Small intestine (tissue), 7 donors: ENCODE data around the gene GBX2. TPM values are rescaled to one million over a fixed set of nuclear protein-coding genes. Genes with fewer than 3 reads are reported as not detected.

ENCODE experiments used
- DNase-seq, 2 donors: peaks; one replicate each; pipeline versions ENCODE4 v3.0.0 to v3.0.0-alpha.2; 2013
- FAIRE-seq: peaks from 2 replicates; lab custom pipeline; 2012; peaks lifted over from hg19 to GRCh38; lab: Jason Lieb, UNC
- H3K27ac ChIP-seq, 3 donors: one replicate each; pipeline ENCODE4 v1.5.1; 2013; ENCODE audit warnings: low read length in 2 of 3, mild to moderate bottlenecking in 2 of 3, control low read depth in 1 of 3, inconsistent platforms in 1 of 3, low read depth in 1 of 3, moderate library complexity in 1 of 3
- H3K27me3 ChIP-seq, 3 donors: one replicate each; pipeline ENCODE4 v1.6.1; 2013; ENCODE audit warnings: low read length in 3 of 3, inconsistent platforms in 1 of 3; ENCODE audit not compliant: control insufficient read depth in 3 of 3, insufficient read depth in 3 of 3
- H3K36me3 ChIP-seq, 3 donors: one replicate each; pipeline ENCODE4 v1.6.1; 2013; ENCODE audit warnings: low read length in 3 of 3, inconsistent platforms in 1 of 3, low read depth in 1 of 3, mild to moderate bottlenecking in 1 of 3, moderate library complexity in 1 of 3; ENCODE audit not compliant: control insufficient read depth in 3 of 3, insufficient read depth in 2 of 3
- H3K4me1 ChIP-seq, 3 donors: one replicate each; pipeline ENCODE4 v1.6.1; 2013; ENCODE audit warnings: low read length in 2 of 3, inconsistent platforms in 1 of 3, low read depth in 1 of 3, mild to moderate bottlenecking in 1 of 3, moderate library complexity in 1 of 3; ENCODE audit not compliant: control insufficient read depth in 3 of 3, insufficient read depth in 2 of 3
- H3K4me3 ChIP-seq, 3 donors: one replicate each; pipeline ENCODE4 v1.5.1; 2013; ENCODE audit warnings: low read length in 3 of 3, control low read depth in 1 of 3, inconsistent platforms in 1 of 3, low read depth in 1 of 3, mild to moderate bottlenecking in 1 of 3, moderate library complexity in 1 of 3
- H3K9me3 ChIP-seq, 2 donors: one replicate each; pipeline ENCODE4 v1.6.1; 2013; ENCODE audit warnings: low read depth in 1 of 2, low read length in 1 of 2; ENCODE audit not compliant: control insufficient read depth in 2 of 2, insufficient read depth in 1 of 2
- WGBS, 3 donors: extraction: QIAGEN DNeasy Blood & Tissue Kit; methylation state at CpG; one replicate each; pipeline ENCODE4 v1.1.7; 2013; 5-methylcytosine and 5-hydroxymethylcytosine counted together
- polyA plus RNA-seq, 4 donors: library from polyadenylated mRNA; stranded (reverse) in 3 of 4; unstranded in 1 of 4; fragments of 200-250 nt in 3 of 4; fragments of 120-200 nt in 1 of 4; gene quantifications; one replicate each; pipeline versions ENCODE4 v1.2.1 to v1.2.3, GENCODE V29; 2013
- donor health status: healthy with polysubstance abuse.
- donor health status: control.
- donor health status: control.
- donor health status: Bipolar disorder and iron deficiency.
- donor health status: healthy.

The GBX2 gene
- polyA plus RNA-seq, 4 donors: not detected

DNA sequence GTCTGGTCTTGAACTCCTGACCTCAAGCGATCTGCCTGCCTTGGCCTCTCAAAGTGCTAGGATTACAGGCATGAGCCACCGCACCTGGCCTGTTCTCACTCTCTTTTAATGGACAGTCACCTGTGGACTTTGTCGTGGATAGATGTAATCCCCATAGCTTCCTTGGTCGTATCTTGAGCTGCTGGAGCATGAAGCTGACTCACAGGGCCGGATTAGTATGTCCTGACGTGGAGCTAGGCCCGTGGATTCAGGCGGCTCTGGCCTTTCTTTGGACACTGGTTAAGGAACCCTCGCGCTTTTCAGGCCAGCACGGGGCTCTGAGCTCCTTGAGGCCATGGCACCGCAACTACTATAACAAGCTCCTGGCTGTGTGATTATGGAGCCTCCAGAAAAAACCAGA, 27.5 kb upstream of the GBX2 start:
- no peak for FAIRE-seq
- Histone ChIP-seq H3K27ac (no peak overlapping the region), H3K36me3 (no peaks in the 10 kb centered on the region), H3K4me1 (no peaks in the 10 kb centered on the region), H3K4me3 (no peak overlapping the region), H3K9me3 (no peaks in the 10 kb centered on the region), H3K27me3 (peaks cover 0 to 3% (median 0%) of the 10 kb centered on the region in 3 donors)
- WGBS, 3 donors: 71 to 78% (median 75%) methylated on average over 12 of the region's 12 CpGs
- no peak for DNase-seq

DNA sequence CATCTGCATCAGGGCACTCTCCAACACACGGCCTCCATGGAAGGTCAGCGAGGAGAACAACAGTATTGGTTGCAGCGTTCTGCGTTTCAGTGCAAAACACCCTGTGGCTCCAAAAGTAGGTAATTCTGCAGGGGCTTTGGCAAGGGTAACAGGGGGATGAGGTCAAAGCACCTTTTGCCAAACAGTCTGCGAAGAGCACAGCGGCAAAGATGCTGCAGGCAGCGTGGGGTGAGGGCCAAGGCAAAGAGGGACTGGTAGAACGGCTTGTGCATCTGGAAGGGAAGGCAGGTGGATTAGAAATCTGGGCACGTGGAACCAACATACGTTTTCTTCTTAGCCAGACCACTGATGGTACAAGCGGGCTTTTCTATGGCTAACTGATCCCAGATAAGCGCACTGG, 26.6 kb upstream of the GBX2 start:
- no peak overlapping the region for H3K4me3 ChIP-seq
- WGBS, 3 donors: 79 to 85% (median 83%) methylated on average over 12 of the region's 12 CpGs

GRCh38 chr2:236193026-236193425, 24.8 kb upstream of the GBX2 start:
- no peak for FAIRE-seq
- no peak for DNase-seq
- WGBS, 3 donors: 67 to 82% (median 72%) methylated on average over 10 of the region's 10 CpGs
- no peak overlapping the region for H3K4me3 ChIP-seq
- no peaks in the 10 kb centered on the region for H3K4me1 ChIP-seq
- peaks cover 0 to 3% (median 0%) of the 10 kb centered on the region in 3 donors for H3K27me3 ChIP-seq
- no peaks in the 10 kb centered on the region for H3K36me3 ChIP-seq
- no peaks in the 10 kb centered on the region for H3K9me3 ChIP-seq
- no peak overlapping the region for H3K27ac ChIP-seq

More for the DNA sequence above, 26.6 kb upstream of the GBX2 start:
- no peaks in the 10 kb centered on the region for H3K9me3 ChIP-seq
- FAIRE-seq: no peak
- no peak overlapping the region for H3K27ac ChIP-seq
- H3K27me3 ChIP-seq: peaks cover 0 to 3% (median 0%) of the 10 kb centered on the region in 3 donors
- no peaks in the 10 kb centered on the region for H3K36me3 ChIP-seq
- DNase-seq: no peak
- no peaks in the 10 kb centered on the region for H3K4me1 ChIP-seq

DNA sequence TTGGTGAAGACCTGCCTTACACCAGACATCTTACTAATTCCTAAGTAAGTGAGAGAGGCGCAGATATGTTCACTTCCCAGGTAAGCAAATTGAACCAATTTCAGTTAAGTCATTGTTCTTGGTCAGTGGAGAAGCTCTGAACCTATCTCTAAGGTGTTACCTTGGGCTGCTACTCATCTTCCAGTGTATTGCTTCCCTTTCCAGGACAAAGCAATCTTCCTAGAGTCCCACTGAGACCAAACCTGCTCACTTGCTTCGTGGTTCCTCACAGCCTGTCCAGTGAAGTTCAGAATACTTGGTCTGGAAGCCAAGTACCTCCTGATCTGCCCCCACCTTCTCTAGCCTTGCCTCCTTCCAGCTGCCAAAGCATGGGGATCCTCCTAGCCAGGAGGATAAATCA, 22.5 kb upstream of the GBX2 start:
- DNase-seq (no peak), FAIRE-seq (no peak)
- Histone ChIP-seq H3K4me3 (no peak overlapping the region), H3K27me3 (peaks cover 0 to 3% (median 0%) of the 10 kb centered on the region in 3 donors), H3K36me3 (no peaks in the 10 kb centered on the region), H3K9me3 (no peaks in the 10 kb centered on the region), H3K4me1 (no peaks in the 10 kb centered on the region), H3K27ac (no peak overlapping the region)
- WGBS, 3 donors: 84 to 91% (median 90%) methylated on average over 2 of the region's 2 CpGs

DNA sequence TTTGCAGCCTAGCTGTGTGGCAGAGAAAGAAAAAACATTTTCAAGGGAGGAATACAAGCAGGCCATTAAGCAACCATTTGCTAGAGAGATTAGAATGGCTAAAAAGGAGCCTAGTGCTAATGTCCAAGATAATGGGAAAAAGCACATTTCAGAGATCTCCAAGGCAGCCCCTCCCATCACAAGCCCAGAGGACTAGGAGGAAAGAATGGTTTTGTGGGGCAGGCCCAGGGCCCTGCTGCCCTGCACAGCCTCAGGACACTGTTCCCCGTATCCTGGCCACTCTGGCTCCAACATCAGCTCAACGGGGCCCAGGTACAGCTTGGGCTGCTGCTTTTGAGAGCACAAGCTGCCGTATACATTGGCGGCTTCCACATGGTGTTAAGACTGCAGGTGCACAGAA, 16.5 kb upstream of the GBX2 start:
- no peak for DNase-seq
- peaks cover 0 to 22% (median 6%) of the 10 kb centered on the region in 3 donors for H3K27me3 ChIP-seq
- WGBS, 3 donors: 84 to 91% (median 85%) methylated on average over 4 of the region's 4 CpGs
- FAIRE-seq: no peak
- no peaks in the 10 kb centered on the region for H3K4me1 ChIP-seq
- peaks cover 0 to 9% of the 10 kb centered on the region in 2 donors for H3K9me3 ChIP-seq
- H3K27ac ChIP-seq: no peak overlapping the region
- no peaks in the 10 kb centered on the region for H3K36me3 ChIP-seq
- no peak overlapping the region for H3K4me3 ChIP-seq

- 13 to 17% (median 16%) methylated on average over 9 of the region's 9 CpGs for WGBS, 3 donors
These were observed 12.8 kb upstream of the GBX2 start for GRCh38 chr2:236180831-236181453.

GRCh38 chr2:236180076-236180816, 12.1 kb upstream of the GBX2 start:
- H3K4me1 ChIP-seq: peaks cover 0 to 9% (median 0%) of the 10 kb centered on the region in 3 donors
- H3K9me3 ChIP-seq: peaks cover 0 to 9% of the 10 kb centered on the region in 2 donors
- H3K4me3 ChIP-seq: no peak overlapping the region
- DNase-seq (no peak), FAIRE-seq (no peak)
- 24 to 25% (median 25%) methylated on average over 12 of the region's 12 CpGs for WGBS, 3 donors
- peaks cover 9 to 64% (median 18%) of the 10 kb centered on the region in 3 donors for H3K27me3 ChIP-seq
- no peaks in the 10 kb centered on the region for H3K36me3 ChIP-seq
- H3K27ac ChIP-seq: no peak overlapping the region

More at GRCh38 chr2:236180831-236181453, 12.8 kb upstream of the GBX2 start:
- DNase-seq (peak; percentile 40 to 65), FAIRE-seq (no peak)
- peaks cover 9 to 57% (median 13%) of the 10 kb centered on the region in 3 donors for H3K27me3 ChIP-seq
- peaks cover 0 to 9% (median 0%) of the 10 kb centered on the region in 3 donors for H3K4me1 ChIP-seq
- no peak overlapping the region for H3K4me3 ChIP-seq
- no peaks in the 10 kb centered on the region for H3K36me3 ChIP-seq
- peaks cover 0 to 9% of the 10 kb centered on the region in 2 donors for H3K9me3 ChIP-seq
- no peak overlapping the region for H3K27ac ChIP-seq

GRCh38 chr2:236179236-236180075, 11.3 kb upstream of the GBX2 start:
- FAIRE-seq: no peak
- no peak for DNase-seq
- H3K36me3 ChIP-seq: no peaks in the 10 kb centered on the region
- peaks cover 0 to 13% (median 0%) of the 10 kb centered on the region in 3 donors for H3K4me1 ChIP-seq
- H3K27me3 ChIP-seq: peaks cover 9 to 70% (median 16%) of the 10 kb centered on the region in 3 donors
- H3K4me3 ChIP-seq: no peak overlapping the region
- WGBS, 3 donors: 7 to 11% (median 9%) methylated on average over 38 to 59 of the region's 59 CpGs
- peaks cover 0 to 3% of the 10 kb centered on the region in 2 donors for H3K9me3 ChIP-seq
- no peak overlapping the region for H3K27ac ChIP-seq
